GM21423 (cell line): ENCODE results near the gene SULT4A1.

Source experiments
- ATAC-seq: cut with Tn5 transposase; IDR thresholded peaks from one replicate; pipeline ENCODE4 v1.9.1; 2021; ENCODE audit warnings: mild to moderate bottlenecking, moderate library complexity; ENCODE audit not compliant: unreplicated experiment

Gene SULT4A1

DNA sequence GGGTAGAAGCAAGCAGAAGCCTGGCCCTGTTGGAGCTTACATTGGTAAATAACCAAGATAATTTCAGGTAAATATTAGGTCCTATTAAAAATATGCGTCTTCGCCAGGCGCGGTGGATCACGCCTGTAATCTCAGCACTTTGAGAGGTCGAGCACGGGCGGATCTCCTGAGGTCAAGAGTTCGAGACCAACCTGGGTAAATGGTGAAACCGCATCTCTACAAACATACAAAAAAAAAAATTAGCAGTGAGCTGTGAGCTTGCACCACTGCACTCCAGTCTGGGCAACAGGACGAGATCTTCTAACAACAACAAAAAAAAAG is 529 bp upstream of the SULT4A1 start:
- no peak for ATAC-seq

DNA sequence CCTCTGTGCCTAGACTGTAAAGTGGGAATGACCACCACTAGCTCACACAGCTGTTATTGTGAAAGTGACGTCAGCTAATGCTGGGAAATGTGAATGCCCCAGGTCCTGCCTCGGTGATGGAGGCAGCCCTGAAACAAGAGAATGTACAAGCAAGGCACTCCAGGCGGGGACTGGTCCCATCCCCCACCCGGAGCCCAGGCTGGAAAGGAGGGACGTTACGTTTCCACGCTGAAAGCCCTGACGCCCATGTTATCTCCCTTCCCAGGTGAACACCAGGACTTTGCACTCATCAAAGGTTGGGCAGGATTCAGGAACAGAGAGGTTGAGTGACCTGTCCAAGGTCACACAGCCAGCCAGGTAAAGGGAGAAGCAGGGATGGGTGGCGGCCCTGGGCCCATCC is 784 bp downstream of the SULT4A1 start:
- no peak for ATAC-seq

DNA sequence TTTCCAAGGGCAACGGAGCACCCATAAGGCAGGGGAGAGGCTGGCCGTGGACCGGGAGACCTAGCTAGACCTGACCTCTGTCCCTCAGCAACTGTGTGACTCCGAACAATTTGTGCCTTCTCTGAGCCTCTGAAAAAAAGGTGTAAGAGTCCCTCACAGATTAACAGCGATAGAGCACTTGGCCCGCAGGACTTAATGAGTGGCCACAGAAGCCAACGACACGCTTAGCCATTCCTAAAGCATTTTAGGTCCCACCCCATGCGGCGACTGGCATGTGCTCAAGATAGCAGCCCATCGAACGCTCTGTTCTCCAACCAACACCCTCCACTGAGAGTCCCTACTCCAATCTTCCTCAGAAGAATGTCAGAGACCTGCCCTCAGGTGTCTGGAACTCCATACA is 1.5 kb downstream of the SULT4A1 start:
- no peak for ATAC-seq

DNA sequence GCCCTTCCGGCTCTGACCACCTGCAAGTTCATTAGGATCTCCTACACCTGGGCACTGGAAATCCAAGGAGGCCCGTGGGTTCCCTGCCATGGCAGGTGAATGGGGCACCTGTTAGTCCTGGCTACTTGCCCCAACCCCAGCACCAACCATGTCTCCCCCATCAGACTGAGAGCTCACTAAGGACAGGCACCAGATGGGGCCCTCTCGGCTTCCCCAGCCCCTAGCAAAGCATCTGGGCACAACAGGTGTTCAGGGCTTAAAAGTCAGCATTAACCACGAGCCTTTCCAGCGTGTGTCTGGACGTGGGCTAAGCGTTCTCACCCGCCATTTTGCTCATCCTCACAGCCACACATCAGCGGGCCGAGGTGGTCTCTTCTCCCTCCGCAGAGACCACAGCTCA is 2.2 kb downstream of the SULT4A1 start:
- ATAC-seq = no peak

DNA sequence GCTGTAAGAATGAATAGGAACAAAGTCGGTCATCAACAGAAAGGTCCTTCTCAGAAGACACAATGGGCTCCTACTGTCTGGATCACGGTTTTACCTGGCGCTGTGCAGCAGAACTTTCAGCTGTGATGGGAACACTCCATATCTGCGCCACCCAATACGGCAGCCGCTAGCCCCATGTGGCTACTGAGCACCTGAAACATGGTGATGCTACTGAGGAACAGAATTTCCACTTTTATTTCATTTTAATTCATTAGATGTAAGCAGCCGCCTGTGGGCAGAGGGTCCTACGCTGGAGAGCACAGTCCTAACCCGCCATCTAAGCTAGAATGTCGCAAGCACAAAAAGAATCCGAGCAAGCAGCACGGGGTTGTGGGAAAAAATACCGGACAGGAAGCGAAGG is 2.7 kb downstream of the SULT4A1 start:
- no peak for ATAC-seq

DNA sequence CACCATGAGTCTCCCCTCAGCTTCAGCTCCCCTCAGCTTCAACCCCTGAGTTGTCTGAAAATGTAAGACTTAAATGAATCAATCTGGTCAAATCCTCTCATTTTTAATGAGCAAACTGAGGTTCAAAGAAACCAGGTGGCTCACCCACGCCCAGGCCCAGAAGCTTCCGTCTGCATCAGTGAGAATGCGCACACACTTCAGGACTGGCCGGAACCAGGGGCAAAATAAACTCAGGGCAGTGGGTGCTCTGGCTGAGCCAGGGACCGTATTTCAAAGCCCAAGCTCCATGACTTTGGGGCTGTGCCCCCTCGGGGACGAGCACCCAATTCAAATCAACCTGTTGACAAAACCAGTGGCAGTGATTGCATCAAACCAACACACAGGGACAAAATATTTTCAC is 3.1 kb downstream of the SULT4A1 start:
- ATAC-seq = no peak

DNA sequence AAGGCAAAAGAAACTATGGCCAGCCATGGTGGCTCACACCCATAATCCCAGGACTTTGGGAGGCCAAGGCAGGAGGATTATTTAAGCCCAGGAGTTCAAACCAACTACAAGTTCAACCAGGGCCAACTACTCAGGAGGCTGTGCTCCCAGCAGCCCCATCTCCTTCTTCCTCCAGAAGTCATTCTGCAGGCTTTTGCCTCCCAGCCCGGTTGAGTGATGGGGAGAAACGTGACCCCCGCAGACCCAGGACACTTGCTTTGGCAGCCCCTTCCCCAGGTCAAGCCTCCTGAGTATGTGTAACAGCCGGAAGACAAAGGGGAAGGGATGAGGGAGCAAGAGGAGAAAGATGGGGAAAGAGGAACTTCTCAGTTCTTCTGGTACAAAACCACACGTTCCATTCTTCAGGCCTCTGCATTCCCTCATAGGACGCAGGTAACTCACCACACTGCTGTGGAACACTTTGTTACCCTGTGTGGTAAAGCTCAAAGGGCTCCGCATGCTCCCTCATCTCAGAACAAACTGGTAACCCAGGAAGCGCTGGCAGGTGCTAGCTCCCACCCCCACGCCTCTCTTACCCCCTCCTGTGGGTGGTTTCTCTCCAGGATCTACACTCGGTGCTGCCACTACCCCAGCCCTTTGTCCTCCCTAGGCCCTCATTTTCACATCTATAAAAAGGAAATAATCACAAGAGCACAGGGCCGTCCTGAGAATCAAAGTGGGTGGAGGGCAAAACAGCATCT is 4.0 kb downstream of the SULT4A1 start:
- ATAC-seq = no peak

DNA sequence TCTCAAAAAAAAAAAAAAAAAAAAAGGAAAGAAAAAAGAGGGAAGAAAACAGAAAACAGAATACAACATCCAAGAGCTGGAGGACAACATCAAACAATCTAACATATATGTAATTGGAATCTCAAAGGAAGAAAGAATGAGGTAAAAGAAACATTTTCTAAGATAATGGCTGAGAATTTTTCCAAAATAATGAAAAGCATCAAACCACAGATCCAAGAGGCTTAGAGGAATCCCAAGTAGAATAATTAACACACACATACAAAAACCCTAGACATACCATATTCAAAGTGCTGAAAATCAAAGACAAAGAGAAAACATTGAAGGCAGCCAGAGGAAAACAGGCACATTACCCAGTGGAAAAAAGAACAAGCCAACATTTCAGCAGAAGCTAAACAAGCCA is 4.9 kb downstream of the SULT4A1 start:
- ATAC-seq = no peak

DNA sequence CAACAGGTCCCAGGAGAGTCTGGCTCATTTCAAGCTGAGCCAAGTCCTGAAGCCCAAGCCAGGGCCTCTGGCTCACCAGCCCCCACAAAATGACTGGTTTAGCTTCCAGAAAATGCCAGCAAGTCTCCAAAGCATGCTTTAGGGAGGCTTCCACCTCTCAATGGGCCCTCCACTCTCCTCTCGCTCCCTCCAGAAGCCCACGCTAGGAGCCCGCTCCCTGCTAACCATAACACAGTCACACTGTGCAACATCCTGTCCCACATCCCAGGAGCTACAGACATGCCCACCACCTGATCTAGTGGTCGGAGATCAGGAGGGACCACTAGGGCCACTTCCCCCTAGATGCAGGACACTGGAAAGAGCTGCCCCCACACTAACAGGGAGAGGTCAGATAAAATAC is 6.9 kb downstream of the SULT4A1 start:
- no peak for ATAC-seq

DNA sequence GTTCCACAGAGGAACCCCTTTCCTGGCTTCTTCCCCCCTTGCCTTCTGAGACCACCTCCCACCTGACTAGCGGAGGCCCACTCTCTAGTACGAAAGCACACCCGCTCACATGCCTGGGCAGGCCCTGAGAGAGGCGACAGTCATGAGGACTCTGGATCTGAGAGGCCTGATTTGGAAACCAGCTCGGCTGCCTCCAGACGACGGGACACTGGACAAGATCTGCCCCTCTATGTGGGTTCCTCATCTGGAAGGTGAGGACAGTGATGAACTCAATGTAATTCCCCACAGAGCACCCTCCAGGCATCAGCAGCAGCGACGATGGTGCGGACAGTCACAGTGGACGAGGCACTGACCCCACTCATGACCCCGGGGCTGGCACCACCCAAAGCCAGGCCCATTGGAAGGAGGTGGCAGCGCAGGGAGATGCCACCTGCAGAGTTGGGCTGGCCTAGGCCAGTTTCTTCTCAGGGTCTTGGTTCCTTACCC is 7.5 kb downstream of the SULT4A1 start:
- no peak for ATAC-seq

DNA sequence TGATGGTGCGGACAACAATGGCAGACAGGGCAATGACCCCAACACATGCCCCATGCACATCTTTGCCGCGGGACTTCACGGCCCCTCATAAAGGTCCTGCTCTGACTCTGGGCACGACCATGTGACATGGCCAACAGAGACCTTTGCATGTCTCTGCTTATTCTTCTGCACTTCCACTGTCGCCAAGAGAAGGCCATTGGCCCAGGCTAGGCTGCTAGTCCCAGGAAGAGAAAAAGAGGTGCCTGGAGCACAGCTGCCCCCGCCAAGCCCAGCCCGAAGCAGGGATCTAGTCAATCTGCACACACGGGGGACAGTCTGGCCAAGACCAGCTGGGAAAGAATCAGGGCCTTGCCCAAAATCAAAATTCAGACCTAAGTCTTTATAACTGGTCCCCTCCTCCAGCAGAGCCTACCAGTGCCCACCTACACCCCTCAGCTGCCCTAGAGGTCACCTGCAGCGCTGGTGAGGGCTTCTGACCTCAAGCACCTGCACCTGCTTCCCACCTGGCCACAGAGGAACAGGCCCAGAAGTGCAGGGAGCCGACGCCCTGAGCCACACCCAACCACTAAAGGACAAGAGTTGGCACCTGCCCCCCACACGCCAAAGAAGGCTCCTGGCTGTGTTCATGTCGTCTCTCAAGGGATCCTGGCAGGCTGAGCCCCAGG is 8.1 kb downstream of the SULT4A1 start:
- ATAC-seq = no peak

DNA sequence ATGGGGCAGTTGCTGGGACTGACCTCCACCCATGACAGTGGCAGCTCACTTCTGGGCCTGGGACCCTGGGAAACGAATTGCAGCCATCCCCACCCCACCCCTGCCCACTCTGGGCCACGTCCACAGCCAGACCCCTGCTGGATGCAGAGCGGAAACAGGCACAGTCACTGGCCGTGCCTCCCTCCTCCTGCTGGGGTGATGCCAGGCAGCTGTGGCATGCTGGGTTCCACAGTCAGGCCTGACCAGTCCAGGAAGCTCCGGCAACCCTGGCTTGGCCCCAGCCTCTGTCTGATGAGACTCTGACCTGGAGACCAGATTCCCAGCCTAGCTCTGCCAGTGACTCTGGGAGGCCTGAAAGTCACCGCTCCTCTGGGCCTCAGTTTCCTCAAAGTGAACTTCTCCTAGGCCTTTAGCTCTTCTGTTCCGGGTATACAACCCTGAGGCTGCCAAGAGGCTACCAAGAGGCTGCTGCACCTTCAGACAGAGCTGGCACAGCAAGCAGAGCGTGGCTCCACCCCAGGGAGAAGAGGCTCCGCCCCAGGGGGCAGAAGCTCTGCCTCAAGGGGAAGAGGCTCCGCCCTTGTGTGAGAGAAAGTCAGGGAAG is 8.9 kb downstream of the SULT4A1 start:
- no peak for ATAC-seq

DNA sequence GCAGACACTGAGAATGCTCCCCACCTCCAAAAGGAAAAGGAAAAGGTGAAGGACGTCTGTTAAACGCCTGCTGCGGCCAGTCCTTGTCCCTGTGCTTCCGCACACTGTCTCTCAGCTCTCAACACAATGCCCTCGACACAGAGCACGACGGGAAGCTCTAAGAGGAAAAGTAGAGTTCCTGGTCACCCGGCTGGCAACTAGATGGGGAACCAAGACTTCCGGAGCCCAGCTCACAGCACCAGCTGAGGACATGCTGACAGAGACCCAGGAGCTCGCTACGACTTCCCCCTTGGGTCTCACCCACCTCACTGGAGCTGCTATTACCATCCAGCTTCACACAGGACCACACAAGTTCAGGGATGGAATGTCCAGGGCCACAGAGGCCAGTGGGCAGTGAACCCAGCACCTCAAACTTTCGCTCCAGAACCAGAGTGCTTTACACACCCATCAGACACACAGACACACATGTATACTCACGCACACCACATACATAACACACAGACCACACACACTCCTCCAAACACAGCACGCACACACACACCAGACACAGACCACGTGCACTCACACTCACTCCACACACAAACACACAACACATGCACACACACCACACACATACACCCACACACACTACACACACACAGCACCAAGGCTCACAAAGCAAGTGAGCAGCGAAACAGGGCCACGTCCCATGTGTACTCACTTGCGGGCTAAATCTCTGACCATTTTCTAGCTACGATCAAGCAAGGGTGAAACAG is 9.6 kb downstream of the SULT4A1 start:
- ATAC-seq = no peak

DNA sequence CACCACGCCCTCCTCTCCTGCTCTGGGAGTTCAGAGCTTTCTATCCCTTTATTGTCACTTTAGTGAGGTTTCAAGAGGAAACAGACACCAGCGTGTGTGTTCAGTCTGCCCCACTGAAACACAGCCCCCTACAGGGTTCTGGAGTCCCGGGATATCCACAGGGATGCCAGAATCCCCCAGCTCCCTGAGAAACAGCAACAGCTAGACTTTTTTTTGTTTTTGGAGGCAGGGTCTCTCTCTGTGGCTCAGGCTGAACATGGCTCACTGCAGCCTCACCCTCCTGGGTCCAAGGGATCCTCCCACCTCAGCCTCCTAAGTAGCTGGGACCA is 10.4 kb downstream of the SULT4A1 start:
- ATAC-seq = no peak

DNA sequence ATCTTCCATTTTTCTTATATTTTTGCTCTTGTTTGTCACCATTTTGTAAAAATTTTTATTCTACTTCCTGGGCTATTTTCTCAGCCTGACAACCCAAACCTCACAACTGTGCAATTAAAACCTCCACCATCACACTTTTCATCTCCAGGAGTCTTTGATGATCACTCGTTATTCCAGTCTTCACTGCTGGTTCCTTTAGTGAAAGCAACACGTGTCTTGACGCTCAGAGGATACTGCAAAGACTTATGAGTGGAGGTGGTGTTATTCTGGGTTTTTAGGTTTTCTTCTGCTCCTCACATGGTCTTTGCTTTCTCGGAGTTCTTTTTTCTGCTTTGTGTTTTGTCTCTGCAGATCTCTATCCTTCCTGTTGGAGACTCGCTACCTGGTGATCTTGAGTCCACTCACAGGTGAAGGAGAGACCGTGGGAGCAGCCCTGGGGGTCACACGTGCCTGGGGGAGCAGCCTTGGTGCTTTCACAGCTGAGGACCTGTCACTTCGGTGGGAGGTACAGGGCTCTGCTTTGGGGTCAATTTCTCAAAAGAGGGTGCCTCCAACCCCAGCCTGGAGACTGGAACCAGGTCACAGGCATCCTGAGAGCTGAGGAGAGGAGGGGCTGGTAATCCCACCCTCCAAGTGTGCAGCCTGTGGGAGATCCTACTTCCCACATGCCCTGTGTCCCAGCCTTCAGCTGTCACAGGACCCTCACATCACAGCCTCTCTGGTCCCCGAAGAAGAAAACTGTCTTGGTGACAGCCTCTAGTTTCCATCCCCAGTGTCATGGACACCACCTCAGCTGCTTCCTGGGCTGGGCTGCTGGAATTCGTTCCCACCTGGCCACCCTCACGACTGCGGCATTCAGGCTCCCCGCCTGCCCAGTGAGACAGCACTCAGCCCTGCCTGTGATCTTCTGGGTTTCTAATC is 11.0 kb downstream of the SULT4A1 start:
- ATAC-seq = no peak

DNA sequence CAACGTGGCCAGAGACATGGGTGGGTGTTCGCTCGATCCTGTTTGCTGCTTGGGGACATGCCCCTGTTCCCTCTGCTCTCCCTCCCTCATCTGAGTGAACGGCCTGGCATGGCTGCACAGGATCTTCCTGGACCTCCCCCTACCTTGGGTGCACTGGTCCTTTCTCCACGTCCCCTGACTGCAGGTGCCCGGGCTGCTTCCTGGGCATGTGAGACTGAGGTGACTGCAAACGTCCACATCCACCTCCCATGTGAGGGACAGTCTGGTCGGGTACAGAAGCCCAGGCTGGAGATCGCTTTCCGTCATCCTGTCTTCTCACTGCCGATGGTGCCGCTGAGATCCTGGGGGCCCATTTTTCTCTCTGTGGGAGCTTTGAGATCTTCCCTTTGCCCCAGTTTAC is 11.8 kb downstream of the SULT4A1 start:
- ATAC-seq = no peak

DNA sequence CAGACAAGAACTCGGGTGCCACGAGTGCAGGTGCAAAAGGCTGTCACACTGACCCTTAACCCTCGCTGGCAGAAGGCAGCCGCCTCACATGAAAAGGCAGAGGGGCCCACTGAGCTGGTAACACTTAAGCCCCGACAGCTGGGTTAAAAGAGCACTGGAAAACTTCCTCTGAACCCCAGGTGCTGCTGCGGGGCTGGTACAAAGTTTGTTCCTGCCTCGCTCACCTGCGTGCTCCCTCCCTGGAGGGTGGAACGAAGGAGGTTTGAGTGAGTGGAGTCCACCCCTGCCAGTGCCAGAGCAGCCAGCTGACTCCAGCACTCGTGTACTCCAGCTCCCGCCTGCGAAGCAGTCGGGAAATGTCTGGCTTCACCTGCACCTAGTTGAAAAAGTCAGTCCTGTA is 12.6 kb downstream of the SULT4A1 start:
- ATAC-seq = no peak

DNA sequence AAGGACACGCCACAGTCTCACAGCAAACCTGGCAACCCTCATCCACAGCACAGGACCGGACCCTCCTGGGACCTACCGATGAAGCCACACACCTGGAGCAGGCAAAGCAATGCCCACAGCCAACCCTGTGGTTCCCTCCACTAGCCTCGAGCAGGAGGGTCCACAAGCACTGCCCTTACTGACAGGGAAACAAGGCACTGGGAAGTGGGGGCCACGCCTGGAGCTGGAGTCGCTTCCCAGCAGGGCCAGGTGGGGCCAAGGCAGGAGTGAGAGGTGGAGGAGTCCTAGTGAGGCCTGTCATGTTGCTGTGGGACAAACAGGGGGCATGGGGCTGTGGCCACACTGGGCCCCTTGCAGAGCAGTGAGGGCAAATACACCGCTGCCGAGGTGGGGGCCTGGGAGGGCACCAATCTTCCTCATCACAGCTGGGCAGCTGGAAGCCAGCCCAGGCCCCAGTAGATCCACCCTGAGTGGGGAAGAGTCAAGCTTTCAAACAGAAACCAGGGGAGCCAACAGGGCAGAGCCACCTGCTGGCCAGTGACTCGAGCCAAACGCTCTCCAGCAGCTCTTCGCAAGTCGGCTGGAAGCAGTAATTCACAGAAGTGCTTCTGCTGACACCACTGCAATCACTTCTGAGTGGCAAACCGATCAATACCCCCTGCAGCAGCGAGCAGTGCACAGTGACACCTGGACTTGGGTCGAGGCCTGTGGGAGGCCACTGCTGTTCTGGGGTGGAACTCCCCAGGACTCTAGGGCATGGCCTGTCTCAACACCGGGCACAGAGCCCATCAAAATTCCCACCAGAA is 13.7 kb downstream of the SULT4A1 start:
- no peak for ATAC-seq

DNA sequence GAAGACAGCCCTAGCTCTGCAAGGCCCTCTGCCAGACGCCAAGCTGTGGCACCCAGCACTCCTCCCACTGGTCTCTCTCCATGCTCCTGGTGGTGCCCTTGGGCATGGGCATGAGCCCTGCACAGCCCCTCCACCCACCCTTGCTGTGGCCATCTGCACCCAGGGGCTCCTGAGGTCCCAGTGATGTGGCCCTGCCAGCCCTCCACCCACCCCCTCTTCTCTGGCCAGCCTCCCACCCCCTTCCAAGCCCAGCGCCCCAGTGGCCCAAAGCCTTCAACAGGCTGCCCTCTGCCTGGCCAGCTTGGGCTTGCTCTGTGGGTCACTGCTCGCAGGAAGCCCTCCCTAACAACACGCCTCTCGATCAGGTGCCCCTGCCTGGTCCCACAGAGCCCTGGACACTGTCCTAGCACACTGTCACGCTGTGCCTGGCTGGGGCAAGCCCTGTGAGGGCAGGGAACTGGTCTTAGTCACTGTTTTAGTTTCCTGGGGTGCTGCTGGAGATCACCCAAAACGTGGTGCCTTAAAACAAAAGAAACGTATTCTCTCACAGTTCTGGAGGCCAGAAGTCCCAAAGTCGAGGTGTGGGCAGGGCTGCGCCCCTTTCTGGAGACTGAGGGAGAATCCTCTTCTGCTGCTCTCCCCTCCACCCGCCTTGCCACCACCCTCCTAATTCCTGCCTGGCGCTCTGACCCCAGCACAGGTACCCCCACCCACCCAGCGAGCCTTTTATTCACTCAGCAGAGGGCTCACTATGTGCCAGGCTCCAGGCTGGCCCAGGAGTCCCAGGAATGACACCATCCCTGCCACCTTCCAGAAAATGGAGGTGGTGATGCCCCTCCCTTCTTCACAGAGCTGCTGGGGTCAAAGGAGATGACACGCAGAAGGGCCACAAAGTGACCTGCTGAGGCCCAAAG is 14.7 kb downstream of the SULT4A1 start:
- ATAC-seq = no peak
